Measurements from ENCODE around the gene INTS1.

GRCh38 chr7:1542329-1542728 lies 38.1 kb upstream of the INTS1 start:
- TF ChIP-seq CTCF (IDR thresholded peaks at IDR 0.05): no peak
- no peak for TF ChIP-seq EZH2 (IDR thresholded peaks at IDR 0.05; ENCODE audit: borderline replicate concordance, insufficient read depth, low read depth, low read length, poor library complexity, severe bottlenecking)

Data from B cell (primary cell).